Urothelium cell line (cell line): ENCODE data around the gene UBD.
A peak's percentile ranks its signal among the peaks of the same experiment; 100 is the strongest.

ENCODE experiments used
- DNase-seq: peaks from one replicate; pipeline ENCODE4 v3.0.0; 2011; ENCODE audit warnings: low spot score, mixed read lengths
- FAIRE-seq: peaks from 2 replicates; lab custom pipeline; 2011; peaks lifted over from hg19 to GRCh38; lab: Jason Lieb, UNC

Gene UBD

GRCh38 chr6:29524044-29524443, 35.5 kb downstream of the UBD start:
- no peak for FAIRE-seq

GRCh38 chr6:29522227-29522626, 37.3 kb downstream of the UBD start:
- FAIRE-seq (no peak), DNase-seq (no peak)

More at GRCh38 chr6:29524044-29524443, 35.5 kb downstream of the UBD start:
- no peak for DNase-seq

GRCh38 chr6:29521006-29521680, 38.4 kb downstream of the UBD start:
- no peak for FAIRE-seq
- no peak for DNase-seq

- no peak for FAIRE-seq
- DNase-seq: no peak
These were observed 39.3 kb downstream of the UBD start for GRCh38 chr6:29520232-29520631.

- FAIRE-seq: no peak
- DNase-seq: no peak
These were observed 40.1 kb downstream of the UBD start for GRCh38 chr6:29519291-29520010.

GRCh38 chr6:29517728-29518440, 41.6 kb downstream of the UBD start:
- DNase-seq: no peak
- FAIRE-seq: peak; percentile 75

GRCh38 chr6:29517245-29517644, 42.3 kb downstream of the UBD start:
- DNase-seq (no peak), FAIRE-seq (no peak)

GRCh38 chr6:29516108-29516507, 43.4 kb downstream of the UBD start:
- FAIRE-seq (peak; percentile 71), DNase-seq (peak; percentile 79)

- no peak for DNase-seq
- FAIRE-seq: no peak
These were observed 48.7 kb downstream of the UBD start for GRCh38 chr6:29510746-29511300.

- FAIRE-seq (no peak), DNase-seq (no peak)
These were observed 49.3 kb downstream of the UBD start for GRCh38 chr6:29510202-29510601.

- FAIRE-seq (no peak), DNase-seq (no peak)
These were observed 49.8 kb downstream of the UBD start for GRCh38 chr6:29509711-29510110.

GRCh38 chr6:29509239-29509638, 50.3 kb downstream of the UBD start:
- DNase-seq (no peak), FAIRE-seq (no peak)

GRCh38 chr6:29507319-29507718, 52.2 kb downstream of the UBD start:
- DNase-seq: no peak
- no peak for FAIRE-seq

- no peak for FAIRE-seq
- no peak for DNase-seq
These were observed 53.0 kb downstream of the UBD start for GRCh38 chr6:29506446-29507067.

GRCh38 chr6:29505808-29506207, 53.7 kb downstream of the UBD start:
- no peak for DNase-seq
- no peak for FAIRE-seq
